Skeletal muscle cell (primary cell): ENCODE data around the gene ACADVL.

Source experiments
- DNase-seq: peaks from one replicate; pipeline ENCODE4 v3.0.0-alpha.2; 2010; ENCODE audit warnings: low read depth
- H3K4me3 ChIP-seq: 2 replicates; pipeline ENCODE4 v1.5.1; 2011; ENCODE audit warnings: low read depth, mild to moderate bottlenecking, control low read depth, low read length, moderate library complexity

The ACADVL gene

DNA sequence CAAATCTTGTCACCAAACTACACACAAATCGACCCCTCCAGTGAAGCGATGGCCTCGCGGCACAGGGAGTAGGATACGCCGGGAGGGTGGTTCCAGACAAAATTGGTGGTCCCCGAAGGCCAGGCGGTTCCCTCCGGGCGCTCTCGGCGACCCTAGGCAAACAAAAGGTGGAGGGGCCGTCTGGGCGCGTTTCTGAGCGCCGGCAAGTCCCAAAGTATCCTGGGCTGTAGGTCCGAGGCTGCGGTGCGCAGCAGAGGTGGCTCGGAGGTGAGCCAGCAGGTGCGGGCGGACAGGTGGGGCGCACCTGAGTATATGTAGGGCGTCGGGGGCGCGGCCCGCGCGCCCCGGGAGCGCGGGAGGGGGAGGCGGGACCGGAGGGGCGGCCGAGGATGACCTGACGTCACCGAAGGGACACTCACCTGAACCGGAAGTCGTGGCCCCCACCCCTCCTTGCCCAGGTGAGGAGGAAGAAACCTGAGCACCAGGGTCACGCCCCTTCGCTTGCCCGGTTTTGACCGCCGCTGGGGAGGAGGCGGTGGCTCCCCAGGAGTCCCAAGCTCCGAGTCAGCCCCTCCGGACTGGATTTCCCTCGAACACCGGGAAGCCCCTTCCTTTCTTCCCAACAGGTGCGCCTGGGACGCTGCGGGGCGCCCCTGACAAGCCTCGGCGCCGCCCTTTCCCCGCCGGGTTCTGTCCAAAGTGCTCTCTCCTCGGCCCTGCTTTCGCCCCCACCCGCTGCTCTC, 42.6 kb downstream of the ACADVL start, which contains the start of gene CLDN7:
Gene CLDN7 (minus strand): TSS at position 287 of the 743 bp plus-strand sequence. CDS start 435 bp downstream, outside the sequence.
- no peak for DNase-seq
- peak within 1 kb of the TSS; percentile 40 for H3K4me3 ChIP-seq

DNA sequence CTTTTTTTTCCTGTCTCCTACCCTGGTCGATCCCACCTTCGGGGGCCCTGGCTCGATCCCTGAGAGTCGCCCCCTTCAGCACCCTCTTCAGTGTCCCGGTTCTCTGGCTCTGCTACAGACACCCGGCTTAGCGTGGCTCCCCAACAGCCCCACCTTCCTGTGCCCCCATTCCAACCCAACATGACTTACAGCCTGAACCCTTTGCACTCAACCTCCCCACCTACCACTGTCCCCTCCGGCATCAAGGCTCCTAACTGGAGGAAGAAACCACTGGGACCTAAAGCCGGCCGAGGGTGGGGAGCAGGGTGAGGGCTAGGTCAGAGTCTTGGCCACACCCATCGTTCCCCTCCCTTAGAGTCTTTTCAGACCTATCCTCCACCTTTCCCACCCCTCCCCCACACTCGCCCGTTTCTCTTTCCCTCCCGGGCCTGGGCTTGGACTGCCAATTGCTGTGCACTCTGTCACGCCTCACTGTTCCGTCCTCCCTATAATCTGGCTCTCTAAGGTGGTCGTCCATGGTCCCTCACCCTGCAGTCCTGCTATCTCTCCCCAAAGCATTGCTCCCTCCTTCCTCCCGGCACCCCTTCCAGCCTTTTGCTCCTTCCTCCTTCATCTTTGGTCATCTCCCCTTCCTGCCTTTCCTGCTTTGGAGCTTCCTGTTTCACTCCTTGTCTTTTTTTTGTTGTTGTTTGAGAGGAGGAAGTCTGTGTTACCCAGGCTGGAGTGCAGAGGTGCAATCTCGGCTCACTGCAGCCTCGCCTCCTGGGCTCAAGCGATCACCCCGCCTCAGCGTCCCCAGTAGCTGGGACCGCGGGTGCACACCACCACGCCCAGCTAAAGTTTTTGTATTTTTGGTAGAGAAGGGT, 43.4 kb downstream of the ACADVL start:
- no peak overlapping the region for H3K4me3 ChIP-seq
- DNase-seq, result no peak

DNA sequence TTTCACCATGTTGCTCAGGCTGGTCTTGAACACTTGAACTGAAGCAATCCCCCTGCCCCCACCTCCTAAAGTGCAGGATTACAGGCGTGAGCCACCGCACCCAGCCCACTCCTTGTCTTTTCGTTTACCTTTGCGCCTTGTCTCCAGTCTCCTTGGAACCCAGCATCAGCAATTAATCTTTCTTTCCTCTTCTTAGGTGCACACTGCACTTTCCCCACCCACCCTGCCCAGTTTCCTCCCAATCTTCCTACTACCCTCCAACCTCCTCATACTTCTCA, 44.0 kb downstream of the ACADVL start:
- no peak for DNase-seq
- H3K4me3 ChIP-seq, result no peak overlapping the region

DNA sequence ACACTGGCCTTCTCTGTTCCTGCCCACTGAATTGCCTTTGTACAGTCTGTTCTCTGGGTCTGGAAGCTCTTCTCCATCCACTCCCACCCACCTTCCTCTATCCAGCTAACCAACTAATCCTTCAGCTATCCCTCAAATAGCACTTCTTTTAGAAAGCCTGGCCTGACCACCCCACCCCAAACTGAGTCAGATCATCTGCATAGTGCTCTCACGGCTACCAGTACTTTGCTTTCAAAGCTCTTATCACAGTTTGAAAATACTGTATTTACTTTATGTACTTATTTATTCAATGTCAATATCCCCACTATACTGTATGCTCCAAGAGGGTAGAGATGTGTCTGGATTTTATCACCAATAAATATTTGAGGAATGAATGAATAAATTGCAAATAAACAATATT, 47.0 kb downstream of the ACADVL start:
- no peak overlapping the region for H3K4me3 ChIP-seq
- no peak for DNase-seq
